AG20443 (cell line): ENCODE data around the gene IFI27.
"Not testable (repeated sequence)": the region's sequence is repeated elsewhere in the genome, so short reads cannot be mapped to it uniquely, and the experiment has no call there.

Experiments
- DNase-seq: peaks from one replicate; pipeline ENCODE4 v3.0.0; 2012; ENCODE audit warnings: low spot score, mixed read lengths

The IFI27 gene

DNA sequence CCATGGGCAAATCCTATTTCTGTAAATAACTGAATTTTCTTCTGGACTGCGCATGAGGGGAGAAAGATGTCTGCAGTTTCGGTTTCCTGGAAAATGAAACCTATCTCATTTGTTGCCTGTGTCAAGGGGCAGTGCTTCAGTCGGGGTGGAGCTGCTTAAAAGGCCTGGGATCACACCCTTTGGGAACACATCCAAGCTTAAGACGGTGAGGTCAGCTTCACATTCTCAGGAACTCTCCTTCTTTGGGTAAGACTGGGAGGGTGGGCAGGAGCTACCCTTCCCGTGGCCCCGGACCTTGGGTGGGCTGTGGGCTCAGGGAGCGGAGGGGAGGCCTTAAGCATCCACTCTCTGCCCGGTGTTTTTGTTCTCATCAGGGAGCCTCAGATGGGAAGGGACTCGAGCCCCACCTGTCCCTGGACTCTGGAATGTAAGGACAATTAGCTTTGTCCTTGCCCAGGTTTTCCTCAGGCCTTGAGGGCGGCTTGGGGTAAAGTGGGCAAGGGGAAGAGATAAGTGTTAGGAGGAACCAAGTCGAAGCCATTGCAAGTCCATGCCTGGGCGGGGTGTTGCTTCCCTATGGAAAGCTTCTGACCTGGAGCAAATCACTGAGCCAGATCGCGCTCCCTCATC is at the start of gene IFI27:
Gene IFI27, plus strand, starts transcription at position 185 of the 630 bp plus-strand sequence.
- peak; percentile 89 for DNase-seq

DNA sequence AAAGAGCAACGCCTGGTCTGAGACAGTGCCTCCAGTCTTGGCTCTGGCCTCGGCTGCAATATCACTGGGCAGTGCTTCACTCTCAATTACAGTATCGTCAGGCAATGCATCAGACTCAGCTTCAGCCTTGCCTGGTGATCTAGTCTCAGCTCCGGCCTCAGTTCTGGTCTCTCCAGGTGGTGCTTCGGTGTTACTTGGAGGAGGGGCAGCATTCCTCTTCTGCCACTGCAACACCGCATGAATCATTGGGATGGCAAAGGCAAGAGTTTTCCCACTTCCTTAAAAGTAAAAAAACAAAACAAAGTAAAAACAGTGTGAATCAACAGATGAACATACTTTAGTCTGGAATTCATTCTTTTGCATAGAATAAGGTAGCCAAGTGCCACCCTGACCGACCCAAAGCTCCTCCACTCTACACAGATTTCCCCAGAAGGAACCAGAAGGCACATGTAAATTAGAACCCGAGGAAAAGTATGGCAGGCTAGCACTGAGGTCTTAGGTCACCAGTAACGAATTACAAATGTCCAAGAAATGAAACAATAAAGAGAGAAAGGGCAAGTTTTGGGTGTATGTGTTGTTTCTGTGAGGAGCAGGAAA is 48.1 kb upstream of the IFI27 start:
- DNase-seq, result peak; percentile 53

DNA sequence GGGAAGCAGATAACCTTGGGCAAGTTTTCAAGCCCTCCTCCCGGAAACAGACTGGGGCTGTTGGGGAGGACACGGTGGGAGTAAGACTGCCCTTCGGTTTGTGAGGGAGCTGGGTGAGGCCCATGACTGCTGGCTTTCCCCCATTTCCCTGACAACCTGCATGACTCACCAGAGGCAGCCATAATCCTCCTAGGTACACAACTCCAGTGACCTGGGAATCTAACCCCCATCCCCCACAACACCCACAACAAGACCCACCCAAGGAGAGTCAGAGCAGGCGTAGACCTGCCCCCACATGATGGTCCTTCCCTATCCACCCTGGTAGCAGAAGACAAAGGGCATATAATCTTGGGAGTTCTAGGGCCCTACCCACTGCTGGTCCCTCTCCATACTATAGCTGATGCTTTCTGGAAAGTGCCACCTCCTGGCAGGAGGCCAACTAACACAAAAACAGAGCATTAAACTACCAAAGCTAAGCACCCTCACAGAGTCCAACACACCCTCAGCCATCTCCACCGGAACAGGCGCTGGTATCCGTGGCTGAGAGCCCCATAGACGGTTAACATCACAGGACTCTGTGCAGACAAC is 44.4 kb upstream of the IFI27 start:
- no peak for DNase-seq

DNA sequence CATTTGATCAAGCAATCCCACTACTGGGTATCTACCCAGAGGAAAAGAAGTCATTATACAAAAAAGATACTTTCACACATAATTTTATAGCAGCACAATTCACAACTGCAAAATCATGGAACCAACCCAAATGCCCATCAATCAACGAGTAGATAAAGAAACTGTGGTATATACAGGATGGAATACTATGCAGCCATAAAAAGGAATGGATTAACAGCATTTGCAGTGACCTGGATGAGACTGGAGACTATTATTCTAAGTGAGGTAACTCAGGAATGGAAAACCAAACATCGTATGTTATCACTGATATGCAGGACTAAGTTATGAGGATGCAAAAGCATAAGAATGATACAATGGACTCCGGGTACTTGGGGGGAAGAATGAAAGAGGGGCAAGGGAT is 38.5 kb upstream of the IFI27 start:
- not testable (repeated sequence) for DNase-seq

DNA sequence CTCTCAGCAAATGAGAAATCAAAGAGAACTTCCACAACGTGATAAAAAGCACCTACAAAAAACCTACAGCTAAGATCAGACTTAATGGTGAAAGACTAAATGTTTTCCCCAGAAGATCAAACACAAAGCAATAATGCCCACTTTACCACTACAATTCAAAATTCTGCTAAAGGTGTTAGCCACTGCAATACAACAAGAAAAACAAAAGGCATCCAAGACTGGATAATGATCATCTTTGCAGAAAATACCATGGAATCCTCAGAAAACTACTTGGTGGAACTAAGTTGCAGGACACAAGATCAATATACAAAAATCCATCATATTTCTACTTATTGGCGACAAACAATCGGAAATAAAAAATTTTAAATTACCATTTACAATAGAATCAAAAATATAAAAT is 36.0 kb upstream of the IFI27 start:
- DNase-seq, result no peak

DNA sequence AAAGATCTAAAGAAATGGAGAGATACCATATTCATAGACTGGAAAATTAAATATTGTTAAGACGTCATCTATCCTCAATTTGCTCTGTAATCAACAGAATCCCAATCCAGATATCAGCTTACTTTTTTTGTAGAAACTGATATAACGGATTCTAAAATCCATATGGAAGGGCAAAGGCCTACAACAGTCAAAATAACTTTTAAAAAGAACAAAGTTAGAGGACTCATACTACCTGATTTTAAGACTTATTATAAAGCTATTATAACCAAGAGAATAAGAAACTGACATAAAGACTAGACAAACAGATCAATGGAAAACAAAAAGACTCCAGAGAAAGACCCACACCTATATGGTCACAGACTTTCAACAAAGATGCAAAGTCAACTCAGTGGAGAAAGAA is 35.5 kb upstream of the IFI27 start:
- no peak for DNase-seq

GRCh38 chr14:94077111-94077821 is 33.3 kb upstream of the IFI27 start:
- DNase-seq, result no peak

DNA sequence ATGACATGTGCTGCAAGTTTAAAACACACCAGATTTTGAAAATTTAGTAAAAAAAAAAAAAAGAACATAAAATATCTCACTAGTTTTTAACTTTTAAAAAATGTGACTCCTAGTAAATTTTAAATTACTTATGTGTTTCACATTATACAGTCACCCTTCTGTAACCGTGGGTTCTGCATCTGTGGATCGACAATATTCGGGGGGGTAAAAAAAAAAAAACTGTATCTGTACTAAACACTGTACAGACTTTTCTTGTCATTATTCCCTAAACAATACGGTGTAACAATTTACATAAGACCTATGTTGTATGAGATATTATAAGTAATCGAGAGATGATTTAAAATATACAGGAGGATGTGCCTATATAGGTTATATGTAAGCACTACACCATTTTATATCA is 32.7 kb upstream of the IFI27 start:
- DNase-seq, result no peak

DNA sequence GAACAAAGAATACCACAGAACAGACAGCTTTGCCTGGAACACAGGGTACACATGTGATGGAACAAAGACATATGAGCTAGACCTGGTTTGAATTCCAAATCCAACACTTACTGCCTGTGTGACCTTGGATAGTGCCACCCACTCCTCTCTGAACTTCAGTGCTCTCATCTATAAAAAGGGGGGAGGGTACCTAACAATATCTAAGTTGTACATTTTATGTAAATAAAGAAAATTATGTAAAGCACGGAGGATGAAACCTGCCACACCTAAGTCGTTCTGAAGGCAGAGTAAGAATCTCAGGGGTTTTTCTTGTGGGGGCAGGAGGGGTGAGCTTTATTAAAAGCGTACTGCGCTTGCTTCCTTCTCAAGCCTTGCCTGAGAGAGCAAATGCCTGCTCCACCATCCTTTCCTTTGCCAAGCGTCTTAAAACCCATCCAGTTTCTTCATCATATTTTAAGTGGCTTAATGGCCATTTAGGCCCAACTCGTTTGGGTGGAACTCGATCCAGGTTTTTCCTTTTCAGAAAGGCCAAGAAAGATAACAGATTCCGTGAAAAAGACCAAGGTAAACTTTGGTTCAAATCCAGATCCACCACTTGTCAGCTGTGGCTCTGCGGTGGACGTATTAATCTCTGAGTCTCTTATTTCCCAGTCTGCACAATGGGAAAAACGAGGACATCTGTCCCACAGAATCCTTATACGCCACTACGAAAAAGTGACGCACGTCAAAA is 30.5 kb upstream of the IFI27 start:
- DNase-seq, result no peak

DNA sequence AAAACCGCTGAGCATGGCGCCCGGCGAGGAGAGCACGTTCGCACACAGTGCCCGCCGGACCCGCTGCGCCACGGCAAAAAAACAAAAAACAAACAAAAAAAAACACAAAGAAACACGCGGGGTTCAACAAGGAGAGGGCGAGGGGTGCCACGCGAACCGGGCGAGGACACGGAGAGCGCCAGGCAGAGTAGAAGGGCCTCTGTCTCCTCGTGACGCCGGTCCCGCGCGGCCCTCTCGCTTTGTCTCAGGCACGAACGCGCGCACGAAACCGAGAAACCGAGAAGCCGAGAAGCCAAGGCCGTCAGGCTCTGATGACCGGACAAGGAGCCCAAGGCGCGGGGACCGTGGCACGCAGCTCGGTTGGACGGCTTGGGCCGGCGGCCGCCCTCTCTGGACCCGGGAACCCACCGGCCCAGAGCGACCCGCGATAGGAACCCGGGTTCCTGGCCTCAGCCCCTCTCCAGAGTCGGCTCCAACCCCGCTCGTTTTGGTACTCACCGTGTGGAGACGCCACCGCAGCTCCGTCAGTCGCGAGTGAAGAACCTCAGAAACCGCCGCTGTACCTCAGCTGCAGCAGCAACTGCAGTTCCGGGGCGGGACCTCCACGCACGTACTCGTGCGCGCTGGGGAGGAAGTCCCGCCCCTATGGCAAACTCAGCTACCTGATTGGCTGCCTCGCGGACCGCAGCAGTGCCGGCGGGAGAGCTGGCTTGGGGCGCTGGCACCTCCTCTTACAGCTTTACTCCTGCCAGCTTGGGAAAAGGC is 29.7 kb upstream of the IFI27 start, which contains the start of the genes DDX24 and IFI27L1:
Gene DDX24, minus strand, starts transcription at position 582 of the 765 bp plus-strand sequence. CDS start 1,460 bp downstream, outside the sequence.
Gene IFI27L1, plus strand, starts transcription at position 690 of the 765 bp plus-strand sequence. CDS start 15,628 bp downstream, outside the sequence.
- DNase-seq, result peak; percentile 99

GRCh38 chr14:94081386-94081820 is 29.1 kb upstream of the IFI27 start:
- DNase-seq, result no peak

DNA sequence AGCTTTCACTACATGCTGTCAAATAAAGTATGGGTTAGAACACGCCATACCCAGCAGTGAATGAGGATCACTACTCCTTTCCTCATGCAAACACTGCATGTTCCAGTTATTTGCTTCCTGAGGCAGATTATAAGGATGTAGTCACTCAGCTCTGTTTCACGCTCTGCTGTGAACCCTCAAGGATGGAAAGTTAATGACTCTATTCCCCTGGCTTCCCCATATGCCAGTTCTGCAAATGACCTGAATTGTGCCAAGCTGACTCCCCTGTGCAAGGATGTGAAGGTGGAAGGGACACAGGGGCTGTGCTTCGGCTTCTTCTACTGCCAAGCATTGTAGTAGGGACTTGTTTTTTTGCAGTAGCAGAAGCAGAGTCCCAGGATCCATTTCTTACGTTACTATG is 22.6 kb upstream of the IFI27 start:
- DNase-seq, result no peak

DNA sequence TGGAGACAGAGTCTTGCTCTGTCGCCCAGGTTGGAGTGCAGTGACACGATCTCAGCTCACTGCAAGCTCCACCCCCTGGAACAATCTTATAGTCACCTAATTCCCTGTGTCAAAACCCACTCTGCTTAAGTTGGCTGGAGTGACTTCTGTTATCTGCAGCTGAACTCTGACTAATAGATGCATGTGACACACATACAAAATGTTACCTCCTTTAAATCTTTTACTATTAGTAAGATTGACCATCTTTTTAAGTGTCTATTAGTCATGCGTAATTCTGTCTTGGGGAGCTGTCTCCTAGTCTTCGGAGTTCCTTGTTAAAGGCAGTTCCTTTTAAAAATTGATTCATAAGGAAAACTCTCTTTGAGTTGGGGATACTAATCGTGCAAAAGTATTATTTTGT is 22.0 kb upstream of the IFI27 start:
- DNase-seq, result no peak

- no peak for DNase-seq
Measured at GRCh38 chr14:94089479-94089878, 21.1 kb upstream of the IFI27 start.

DNA sequence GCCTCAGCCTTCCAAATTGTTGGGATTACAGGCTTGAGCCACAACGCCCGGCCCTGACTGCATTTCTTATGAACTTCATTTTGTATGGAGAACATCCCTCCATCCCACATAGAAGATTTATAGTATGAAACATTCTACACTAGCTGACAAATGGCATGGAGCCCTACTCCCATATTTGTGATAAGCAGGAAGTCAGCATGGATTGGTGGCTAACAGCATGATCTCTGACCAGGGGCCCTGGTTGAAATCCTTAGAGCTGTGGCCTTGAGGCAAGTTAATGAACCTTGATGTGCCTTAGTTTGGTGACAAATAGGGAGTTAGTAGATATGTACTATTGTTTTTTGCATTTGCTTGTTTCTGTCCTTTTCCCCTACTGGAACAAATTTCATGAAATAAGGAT is 17.1 kb upstream of the IFI27 start:
- DNase-seq, result no peak

GRCh38 chr14:94097091-94097490 is 13.4 kb upstream of the IFI27 start:
- no peak for DNase-seq

GRCh38 chr14:94098326-94098992 is 12.1 kb upstream of the IFI27 start:
- DNase-seq, result peak; percentile 53

GRCh38 chr14:94099006-94099405 is 11.5 kb upstream of the IFI27 start:
- DNase-seq, result no peak

- peak; percentile 93 for DNase-seq
Measured at GRCh38 chr14:94100847-94101246, 9.7 kb upstream of the IFI27 start.

DNA sequence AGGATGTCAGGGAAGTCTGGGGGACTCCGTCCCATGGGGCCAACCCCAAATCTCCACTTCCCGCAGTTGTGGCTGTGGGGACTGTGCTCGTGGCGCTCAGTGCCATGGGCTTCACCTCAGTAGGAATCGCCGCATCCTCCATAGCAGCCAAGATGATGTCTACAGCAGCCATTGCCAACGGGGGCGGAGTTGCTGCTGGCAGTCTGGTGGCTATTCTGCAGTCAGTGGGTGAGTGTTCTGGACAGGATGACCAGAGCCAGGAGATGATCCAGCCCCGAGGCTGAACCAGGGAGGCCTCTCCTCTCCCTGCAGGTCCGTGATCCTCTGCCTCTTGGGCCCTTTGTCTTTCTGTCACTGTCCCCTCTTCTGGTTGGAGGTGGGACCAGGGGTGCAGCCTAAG is 8.8 kb upstream of the IFI27 start:
- peak; percentile 58 for DNase-seq
